Activated T-cell treated with anti-CD3 and anti-CD28 coated beads for 1 hour (primary cell): Measurements from ENCODE around the gene ERCC6L2.
A peak's percentile ranks its signal among the peaks of the same experiment; 100 is the strongest.

Experiments used
- DNase-seq: peaks from one replicate; pipeline ENCODE4 v3.0.0-alpha.2; 2020; ENCODE audit warnings: low read depth

The ERCC6L2 gene

DNA sequence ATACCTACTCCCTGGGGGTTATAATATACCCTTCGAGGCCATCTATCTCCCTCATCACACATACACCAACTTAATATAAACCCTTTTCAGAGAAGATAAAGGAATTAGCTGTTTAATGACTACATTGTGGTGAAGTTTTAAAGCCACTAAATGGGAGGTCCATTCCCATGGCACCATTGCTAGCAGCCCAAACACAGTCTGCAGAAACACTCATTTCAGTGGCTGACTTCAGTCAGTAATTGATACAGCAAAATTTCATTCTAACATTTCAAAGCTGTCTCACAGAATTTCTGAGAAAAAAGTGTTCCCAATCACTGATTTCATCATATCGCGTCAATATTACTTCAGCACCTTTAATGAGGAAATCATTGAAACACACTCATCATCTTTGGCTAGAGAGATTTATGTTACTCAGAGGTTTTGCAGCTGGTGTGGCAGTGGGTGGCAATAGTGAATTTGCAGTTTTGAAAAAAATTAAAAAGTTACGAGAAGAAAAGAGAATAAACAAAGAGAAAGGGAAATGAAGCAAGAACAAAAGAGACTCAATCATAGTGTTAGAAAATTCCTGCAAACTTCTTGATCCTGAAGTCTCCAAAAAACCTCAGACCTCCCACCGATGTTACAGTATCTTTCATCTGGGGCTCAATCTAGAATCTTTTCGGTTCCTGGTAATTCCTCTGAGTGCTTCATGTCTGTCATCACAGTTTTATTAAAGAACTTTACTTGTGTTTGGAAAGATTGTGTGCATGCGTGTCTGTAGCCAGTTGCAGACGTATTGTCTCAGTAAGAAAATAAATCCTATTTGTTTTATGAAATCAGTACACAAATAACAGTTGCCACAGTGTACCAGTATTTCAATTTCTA is 105.0 kb downstream of the ERCC6L2 start:
- DNase-seq = no peak

DNA sequence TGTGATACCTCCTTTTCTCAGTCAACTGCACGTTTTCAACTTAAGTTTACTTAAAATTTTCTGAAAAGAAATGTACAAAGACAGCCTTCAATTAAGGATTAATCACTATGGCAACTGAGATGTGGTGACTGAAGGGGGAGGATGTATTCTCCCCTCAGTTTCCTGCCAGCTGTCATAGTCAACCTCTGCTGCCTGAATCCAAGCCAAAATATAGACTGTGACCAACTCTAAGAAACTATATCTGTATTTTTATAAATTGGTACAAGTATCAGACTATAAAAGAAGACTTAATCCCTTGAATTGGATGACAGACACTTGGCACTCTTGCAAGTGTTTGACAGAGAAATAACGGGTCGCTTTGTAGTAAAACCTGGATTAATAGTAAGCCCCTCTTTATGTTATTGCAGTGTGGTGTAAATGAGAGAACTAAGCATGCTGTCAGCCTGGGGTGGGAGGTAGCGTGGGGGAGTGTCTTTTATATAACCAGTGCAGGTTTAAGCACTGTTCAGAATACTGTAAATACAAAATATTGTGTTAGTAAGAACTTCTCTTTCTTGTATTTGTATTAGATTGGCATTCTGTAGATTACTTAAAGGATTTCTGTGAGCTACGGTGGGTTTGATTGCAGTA is 106.4 kb downstream of the ERCC6L2 start:
- DNase-seq = no peak

DNA sequence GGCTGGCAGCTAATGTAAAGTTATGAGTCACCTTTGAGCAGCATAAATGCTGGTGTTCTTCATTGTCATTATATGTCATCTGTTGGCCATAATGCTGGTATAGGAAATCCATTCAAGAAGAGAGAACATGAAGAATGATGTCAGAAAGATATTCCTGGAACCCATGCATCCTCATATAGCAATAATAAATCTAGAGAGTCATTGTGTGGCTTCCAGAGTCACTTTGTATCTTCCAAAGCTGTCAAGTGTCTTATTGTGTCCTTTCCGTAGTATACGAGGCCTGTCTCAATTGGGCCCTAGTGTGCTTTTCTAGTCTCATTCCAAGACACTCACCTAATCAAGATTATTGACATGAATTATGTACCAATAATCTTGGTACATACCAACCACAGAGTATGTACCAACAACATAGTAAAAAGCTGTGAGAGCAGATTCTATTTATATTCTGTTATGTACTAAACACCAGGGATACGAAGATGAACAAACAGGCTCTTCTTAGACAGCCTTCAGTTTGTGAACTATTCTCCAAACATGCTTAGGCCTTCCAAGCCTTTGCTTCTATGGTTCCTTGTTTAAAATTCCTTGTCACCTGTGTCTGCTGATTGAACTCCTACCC is 110.1 kb downstream of the ERCC6L2 start:
- no peak for DNase-seq

DNA sequence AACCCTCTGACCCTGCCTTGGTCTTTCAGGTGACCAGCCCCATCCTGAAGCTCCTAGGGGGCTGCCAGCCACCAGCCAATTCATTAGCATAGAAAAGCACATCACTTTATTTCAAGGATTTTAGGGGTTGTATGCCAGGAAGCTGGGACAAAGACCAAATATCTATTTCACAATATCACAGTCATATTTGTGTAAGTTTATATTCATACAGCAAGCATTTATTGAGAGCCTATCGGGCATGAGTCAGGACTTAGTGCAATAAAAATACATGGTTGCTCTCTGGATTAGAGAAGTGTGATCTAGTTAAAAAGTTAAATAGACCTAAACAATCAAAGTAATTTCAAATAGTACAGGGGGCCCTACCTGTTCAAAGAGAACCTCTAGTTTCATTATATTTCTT is 113.8 kb downstream of the ERCC6L2 start:
- no peak for DNase-seq

DNA sequence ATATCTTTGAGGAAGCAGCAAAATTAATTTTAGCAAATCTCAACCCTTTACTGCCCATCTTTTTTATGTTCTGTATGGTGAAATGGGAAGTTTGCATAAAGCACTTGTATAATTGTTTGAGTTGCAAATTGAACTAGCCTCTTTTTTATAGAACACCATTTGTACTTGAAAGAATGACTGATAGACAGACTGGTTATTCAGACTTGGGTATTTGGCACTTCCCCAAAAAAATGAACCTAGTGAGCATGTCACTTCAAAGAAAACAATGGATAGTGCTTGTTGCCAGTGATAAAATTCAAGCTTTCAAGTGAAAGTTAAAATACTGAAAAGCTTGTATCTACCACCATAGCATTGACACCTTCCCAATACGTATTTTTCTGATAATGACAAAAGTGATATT is 115.8 kb downstream of the ERCC6L2 start:
- no peak for DNase-seq

DNA sequence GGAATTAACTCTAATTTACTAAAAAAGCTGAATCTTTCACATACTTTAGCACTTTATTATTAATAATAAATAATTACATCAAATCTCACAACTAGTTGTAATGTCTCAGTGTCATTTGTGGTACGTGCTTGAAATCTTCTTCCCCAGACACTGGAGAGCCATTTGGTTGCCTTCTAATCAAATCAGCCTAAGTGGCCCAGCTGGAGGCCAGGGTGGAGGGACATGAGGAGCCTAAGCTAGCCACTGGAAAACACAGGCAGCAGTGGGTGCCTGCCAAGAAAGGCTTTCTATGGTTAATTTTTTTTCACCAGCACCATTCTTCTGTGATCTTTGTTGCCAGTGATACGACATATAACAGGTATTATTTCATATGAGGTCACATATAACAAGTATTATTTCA is 117.0 kb downstream of the ERCC6L2 start:
- no peak for DNase-seq

DNA sequence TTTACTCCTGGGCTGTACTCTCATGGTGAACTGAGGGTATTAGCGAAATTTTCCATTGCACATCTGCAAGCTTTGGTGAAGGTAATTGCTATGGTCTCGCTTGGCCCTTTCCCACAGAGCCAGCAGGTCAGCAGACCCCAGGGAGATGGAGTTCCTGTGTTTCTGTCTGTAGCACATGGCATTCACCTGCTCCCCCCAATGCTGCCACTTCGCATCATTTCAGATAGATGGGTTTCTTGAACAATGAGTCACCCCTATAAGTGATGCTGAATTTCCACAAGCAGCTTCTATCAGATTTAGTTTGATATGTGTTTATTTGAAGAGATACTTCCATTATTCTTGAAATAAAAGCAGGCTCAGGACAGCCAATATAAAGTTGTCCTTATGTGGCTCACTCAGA is 117.8 kb downstream of the ERCC6L2 start:
- DNase-seq = no peak

DNA sequence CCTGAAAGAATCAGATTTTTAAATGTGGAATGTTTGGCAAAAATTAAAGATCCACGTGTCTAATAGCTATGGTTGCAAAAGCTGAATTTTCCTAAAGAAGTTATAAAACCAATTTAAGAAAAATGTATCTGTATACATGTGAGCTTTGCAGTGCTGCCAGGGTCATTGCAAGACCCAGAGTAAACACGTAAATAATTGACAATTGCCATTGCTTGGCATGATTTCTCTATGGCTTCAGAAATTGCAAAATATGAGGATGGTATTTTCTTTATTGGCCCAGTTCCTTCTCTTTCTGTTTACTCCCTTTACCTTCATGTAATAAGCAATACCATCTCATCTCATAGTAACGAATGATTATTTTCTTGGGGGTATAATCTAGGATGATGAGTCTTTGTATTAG is 123.9 kb downstream of the ERCC6L2 start:
- DNase-seq = no peak

DNA sequence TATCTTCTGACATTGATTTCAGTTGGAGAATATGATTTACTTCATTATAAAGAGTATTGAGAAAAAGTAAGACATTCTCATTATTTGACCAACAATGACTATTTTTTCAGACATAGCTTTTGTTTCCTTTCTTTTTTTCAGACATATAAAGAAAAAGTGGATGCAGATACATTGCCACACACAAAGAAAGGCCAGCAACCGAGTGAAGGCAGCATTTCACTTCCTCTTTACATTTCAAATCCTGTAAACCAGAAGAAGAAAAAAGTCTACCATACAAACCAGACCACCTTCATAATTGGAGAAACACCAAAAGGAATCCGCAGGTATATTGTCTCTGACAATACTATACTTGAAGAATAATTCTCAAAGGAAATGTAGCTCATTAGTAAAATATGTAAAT is 128.9 kb downstream of the ERCC6L2 start:
- DNase-seq = no peak

DNA sequence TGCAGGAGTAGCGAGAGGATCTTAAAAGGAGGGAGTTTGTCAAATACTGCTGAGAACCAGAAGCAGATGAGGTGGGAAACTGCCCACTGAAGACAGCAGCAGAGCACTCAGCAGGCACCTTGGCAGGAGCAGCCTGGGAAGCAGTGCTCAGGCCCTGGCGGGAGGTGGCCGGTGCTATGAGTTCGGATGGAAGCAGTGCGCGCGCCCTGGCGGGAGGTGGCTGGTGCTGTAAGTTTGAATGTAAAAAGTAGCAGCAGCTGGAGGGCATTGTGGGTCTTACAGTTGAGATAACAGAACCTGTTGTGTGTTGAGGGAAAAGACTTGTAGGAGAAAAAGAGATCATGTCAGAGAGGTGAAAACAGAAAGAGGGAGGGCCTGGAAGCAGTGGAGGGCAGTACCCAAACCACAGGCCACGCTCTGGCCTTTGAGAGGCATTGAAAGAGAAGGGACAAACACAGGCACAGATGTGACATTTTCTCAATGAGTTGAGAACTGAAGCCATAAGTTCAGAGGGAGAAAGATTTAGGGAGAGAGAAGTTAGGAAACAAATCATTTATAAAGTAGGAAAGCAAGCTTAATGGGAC is 130.9 kb downstream of the ERCC6L2 start:
- DNase-seq = no peak

DNA sequence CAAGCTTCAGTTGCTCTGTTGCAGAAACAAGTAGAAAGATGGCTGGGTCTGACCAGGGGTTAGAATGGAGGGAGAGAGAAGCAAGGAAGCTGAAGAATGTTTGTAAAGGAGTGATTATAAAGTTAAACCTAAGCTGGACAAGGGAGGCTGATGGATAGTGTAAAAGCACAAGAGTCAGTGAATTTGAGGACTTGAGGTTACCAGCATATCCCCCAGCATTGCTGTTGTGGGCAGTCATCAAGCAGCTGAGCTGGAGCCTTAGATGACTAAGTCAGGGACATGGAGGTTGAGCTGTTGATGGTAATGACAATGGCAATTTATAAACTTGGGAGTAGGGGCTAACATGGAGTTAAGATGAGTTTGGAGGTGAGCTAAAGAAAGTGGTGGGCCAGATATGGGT is 131.5 kb downstream of the ERCC6L2 start:
- DNase-seq = no peak

DNA sequence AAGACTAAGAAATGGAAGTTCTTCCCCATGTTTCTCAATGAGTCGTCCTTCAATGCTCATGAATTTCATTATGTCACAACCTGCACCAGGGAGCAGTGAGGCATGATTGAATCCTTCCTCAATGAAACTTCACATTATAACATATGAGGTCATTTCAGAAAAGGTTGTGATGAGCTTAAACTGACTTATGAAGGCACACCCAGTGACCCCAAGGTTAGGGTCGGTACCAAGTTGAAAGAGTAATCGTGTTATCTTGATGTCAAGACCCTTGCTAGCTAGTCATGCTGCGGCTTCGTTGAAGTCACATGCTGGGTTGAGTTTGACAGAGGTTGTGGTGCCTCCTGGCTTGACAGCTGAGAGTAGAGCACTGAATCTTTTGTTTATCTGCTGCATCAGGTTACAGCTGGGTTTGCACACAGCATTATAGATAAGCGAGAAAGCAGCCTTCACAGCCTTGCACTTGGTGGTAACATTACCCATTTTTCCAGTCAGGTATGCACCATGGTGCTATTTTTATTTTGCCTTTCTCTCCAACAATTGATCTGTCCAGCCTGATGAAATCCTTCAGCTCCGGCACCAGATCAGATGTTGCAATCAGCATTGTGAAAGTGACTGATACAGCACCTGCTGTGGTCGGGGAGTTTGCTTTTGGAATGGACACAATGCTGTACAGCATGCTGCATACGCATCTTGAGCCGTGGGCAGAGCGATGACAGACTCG is 133.2 kb downstream of the ERCC6L2 start:
- no peak for DNase-seq

DNA sequence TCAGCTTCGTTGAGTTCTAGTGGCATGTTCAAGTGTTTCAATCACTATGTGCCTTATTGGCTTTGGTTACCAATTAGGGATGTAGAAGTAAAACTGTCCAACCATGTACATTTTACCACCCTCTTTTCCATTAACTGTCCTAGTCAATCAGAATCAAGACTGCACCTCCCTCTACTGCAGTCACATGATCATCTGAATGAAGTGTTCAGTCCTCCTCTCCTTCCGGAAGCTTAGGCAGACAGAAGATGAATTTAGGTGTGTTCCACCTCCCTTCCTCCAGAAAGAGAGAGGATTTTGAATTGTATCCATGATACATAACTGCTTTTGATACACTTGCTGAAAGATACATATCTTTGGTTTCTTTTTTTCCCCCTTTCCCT is 133.7 kb downstream of the ERCC6L2 start:
- DNase-seq = no peak

DNA sequence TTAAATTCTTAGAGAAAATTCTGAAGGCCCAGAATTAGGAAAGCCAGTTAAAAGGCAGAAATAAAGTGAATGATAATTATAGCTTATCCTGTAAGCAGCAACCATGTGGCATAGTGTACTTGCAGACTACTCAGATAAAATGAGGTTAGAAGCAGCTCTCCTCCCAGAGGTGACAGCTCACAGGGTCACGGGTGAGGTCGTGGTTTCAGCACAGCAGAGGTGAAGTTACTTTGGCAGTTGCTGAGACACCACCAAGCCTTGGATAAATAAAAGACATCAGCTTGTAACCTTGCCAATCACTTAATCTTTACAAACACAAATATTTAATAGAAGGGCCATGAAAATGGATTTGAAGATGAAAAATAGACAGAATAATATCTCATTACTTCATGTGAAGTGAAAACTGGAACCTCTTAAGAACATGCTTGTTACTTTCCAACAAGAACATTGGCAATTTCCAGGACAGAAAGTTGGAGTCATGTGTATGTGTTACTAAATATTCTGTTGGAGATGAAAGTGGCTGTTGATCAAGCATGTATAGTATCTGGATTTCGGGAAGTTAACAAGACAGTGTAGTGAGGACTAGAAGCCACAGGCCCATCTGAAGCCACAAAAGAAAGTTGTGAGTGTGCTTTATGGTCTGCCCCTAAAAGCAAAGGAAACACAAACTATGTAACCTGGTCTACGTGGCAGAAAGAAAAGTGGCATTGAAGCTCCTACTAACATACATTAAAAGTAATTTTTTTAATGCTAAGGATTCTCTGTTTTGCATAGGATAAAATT is 134.4 kb downstream of the ERCC6L2 start:
- peak; percentile 44 for DNase-seq

DNA sequence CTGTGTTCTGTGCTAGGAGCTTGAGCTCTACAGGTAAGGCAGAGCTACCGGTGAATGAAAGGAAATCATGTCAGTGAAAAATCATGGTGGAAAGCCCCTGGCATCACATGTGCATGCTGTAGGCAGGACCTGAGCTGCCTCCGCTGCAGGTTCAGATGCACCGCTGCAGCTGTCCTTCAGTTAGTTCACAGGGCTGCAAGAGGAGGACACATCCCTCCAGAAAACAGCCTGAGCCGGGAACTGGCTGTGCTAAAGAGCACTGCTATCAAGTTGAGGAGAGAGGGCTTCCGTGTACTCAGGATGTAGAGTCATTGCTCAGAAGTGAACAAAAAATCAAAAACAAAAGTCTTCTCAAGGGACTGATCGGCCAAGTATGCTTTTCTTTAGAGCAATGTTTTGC is 138.6 kb downstream of the ERCC6L2 start:
- DNase-seq = no peak

DNA sequence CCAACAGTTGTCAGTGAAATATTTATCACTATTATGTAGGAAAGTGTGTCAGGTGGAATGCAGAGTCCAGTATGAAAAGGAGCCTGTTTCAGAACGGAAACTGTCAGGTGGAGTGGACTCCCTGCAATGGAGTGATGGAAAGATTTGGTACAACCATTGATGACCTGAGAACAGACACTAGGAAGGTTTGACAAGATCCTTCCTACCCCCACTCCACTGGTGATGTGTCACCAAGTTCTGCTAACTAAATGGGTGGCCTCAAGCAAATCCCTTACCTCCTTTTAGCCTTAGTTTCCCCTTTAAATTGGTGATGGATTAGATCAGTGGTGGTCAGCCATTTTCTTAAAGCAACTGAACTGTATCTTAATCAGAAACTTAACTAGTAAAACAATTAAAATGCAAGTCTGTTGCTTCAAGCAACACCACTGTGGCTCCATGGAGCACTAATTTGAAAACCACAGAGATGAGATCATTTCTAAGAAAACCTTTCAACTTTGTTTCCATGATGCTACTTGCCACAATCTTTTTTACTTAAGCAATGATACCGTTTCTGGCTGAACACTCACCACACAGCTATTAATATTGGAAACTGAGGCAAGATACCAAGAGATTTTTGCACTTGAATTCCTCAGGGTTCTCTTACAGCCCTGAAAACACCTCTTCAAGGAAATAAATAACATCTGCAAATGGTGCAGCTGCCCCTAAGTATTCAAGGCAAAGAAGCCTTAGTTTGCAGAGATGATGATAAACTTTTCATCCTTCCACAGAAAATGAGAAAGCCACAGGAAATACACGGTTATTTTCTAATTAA is 140.6 kb downstream of the ERCC6L2 start:
- DNase-seq = no peak
